Kidney glomerular epithelial cell (primary cell): Measurements from ENCODE around the gene NOS1.
"Not testable (repeated sequence)": the region's sequence is repeated elsewhere in the genome, so short reads cannot be mapped to it uniquely, and the experiment has no call there.

Experiments
- DNase-seq: peaks from one replicate; lab custom pipeline; 2025; lab: John Stamatoyannopoulos, UW

NOS1 gene

DNA sequence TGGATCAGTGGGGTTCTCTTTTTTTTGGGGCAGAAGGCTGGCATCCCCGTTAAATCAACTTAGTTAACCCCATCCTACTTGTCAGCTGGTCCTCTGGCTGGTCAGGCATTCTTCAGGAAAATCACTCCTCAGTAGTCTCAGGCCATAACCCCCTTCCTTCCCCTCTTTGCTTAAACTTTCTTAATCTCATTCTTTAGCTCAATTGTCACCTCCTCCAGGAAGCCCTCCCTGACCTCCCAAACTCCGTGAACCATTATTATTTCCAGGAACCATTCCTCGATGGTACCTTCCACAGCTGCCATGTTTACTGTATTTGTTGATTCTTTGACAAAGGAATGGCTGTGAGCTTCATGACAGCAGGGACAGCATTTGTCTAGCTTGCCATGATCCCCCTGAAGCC, 98.7 kb downstream of the NOS1 start:
- no peak for DNase-seq

GRCh38 chr12:117261247-117261646, 100.2 kb downstream of the NOS1 start:
- DNase-seq, result peak; percentile 51

- no peak for DNase-seq
Observed at GRCh38 chr12:117255386-117255785, 106.0 kb downstream of the NOS1 start.

DNA sequence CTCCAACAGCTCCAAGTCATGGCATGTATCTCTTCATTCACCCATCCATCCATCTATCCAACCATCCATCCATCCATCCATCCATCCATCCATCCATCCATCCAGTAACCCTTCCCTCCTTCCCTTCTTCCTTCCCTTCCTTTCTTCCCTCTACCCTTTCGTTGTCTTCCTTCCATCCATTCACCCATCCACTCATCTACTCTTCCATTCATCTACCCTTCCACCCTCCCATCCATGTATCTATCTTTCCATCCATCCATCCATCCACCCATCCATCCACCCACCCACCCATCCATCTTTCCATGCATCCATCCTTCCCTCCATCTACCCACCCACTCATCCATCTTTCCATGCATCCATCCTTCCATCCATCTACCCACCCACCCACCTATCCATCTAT, 117.9 kb downstream of the NOS1 start:
- no peak for DNase-seq

GRCh38 chr12:117241697-117242096, 119.7 kb downstream of the NOS1 start:
- no peak for DNase-seq

DNA sequence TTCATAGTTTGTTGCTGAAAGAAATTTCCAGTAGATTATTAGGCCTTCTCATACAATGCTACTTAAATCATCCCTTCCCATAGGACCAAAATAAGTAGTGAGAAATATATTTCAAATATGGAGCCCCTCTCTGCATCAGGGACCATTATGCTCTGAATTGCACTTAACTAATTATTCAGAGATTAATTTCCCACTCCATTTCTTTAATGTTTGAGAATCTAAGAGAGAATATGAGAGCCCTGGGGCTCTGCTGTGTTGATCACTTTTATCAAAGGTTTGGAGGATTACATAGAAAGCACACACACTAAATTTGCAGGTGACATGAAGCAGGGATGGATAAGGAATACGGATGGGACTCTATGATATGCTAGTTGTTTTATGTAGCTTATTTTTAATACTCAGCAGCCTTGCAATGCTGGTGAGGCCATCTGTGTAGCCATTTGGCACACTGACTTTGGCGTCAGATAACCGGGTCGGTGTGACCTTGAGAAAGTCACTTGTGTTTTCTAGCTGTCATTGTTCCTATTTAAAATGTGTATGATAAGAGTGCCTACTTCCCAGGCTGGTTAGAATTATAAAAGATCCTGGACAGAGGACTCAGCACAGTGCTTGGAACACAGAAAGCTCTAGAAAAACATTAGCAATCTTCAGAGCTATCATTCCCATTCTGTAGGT, 121.2 kb downstream of the NOS1 start:
- no peak for DNase-seq

DNA sequence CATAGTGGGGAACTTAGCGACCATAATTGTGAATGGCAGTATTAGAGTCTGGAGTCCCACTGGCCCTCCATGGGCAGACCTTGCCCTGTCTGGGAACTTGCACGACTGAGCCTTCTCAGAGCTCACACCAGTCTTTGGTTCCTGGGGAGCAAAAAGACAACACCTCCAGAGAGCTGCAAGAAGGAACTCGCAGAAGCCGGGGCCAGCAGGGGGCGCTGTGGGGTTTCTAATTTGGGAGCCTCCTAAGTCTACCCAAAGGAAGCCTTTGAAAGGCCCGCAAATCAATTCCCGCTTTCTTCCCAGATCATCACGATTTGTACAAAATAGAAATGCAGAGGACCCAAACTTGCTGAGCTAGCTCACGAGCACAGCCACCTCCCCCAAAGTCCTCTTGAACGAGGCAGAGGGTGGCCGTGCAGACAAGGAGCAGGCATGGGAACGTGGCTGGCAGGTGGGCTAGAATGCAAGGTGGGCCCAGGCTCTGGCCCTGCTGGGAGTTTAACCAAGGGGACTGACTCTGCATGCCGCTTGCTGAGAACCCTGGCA, 124.9 kb downstream of the NOS1 start:
- DNase-seq, result peak; percentile 28

DNA sequence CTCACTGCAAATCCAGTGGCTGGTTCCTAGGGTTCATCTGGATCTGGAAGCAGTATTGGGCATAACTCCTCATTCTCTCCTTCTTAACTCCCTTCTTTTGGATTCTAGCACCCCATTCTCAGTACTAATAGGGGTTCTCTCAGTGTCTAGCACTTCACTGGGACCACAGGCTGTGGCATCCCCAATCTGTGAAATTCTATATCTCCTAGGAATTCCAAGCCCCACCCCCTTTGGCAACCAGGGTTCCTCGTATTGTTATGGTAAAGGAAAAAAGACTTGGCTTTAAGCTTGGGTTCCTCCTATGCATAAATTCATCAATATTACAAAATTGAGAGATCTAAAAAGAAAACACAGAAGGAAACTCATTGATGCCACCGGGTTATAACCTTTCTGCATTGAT, 126.2 kb downstream of the NOS1 start:
- DNase-seq, result no peak

DNA sequence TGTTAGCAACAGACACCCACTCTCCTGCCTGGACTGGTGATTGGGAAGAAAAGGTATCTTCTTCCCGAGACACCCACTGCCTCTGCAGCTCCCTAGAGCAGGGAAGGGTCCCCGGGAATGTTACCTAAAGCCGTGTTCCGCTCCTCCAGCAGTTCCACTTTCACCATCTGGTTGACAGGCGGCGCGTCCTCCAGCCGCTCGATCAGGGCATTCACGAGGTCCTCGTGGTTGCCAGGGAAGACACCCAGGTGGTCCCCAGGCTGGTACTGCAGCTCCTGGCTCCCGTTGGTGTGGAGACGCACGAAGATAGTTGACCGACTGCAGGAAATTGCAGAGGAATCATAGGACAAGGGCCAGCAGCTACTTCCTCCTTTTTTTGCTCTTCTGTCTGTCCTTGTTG, 127.0 kb downstream of the NOS1 start:
- no peak for DNase-seq

GRCh38 chr12:117231750-117232149, 129.7 kb downstream of the NOS1 start:
- no peak for DNase-seq

DNA sequence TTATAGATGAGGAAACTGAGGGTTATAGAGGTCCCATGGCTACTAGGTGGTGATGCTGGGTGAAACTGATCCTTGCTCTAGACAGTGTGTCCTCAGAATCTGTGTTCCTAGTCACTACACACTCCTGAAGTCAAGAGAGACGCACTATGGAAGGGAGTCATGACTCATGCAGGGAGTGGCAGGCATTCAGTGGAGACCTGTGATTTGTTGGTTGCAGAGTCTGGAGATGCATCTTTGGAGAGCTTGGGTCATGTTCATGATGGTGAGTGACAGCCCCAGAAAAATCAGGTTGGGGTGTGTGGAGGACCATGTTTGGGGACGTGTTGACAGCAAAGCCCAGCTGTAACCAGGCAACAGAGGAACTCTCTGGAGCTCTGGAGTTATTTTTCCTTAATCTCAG, 133.2 kb downstream of the NOS1 start:
- no peak for DNase-seq

GRCh38 chr12:117227000-117227653, 134.3 kb downstream of the NOS1 start:
- no peak for DNase-seq

DNA sequence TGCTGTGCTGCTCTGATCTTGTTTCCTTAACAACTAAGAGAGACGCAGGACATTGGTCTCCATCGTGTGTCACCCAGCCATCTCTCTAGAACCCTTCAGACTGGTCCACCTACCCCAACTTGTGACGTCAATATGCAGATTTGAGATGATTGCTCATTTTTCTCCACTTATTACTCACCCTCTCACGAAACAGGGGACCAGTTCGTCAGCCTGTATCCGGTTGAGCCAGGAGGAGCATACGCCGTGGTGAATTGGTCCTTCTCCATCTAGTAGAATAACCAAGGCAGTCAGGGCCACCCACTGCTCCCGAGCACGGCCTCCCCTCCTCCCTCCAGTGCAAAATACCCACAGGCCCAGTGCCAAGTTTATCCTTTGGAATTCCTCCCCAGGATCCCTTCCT, 134.9 kb downstream of the NOS1 start:
- DNase-seq, result no peak

DNA sequence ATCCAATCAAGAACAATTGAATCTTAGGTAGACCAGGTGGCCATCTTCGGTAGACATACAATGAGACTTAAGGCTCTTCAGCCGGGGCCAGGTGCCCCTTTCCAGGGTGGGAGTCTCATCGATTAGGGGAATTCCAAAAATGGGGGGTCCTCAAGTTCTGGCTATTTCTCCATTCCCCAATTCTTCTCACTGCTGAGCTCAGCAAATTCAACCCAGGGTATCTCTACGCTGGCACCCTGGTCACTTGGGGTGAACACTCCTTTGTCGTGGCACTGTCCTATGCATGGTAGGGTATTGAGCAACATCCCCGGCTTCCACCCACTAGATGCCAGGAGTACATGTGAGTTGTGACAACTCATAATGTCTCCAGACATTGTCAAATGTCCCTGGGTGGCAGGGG, 136.2 kb downstream of the NOS1 start:
- no peak for DNase-seq

- not testable (repeated sequence) for DNase-seq
Observed at GRCh38 chr12:117220947-117221346, 140.5 kb downstream of the NOS1 start.

DNA sequence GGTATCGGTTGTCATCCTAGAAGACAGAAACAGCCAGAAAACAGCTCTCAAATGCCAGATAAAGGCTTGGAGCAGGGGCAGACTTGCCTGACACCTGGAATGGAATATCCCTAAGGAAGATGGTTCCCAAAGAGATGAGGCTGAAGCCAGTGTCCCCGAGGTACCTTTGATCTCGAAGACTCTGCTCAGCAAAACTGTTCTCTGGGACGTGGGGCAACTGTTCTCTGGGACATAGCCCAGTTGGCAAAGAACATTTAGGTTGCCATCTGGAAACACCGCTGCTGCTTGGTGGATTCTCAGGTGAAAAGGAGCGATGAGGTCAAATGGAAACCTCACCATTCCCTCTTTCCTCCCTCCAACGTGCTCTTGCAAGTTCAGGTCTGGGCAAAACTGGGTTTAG, 143.3 kb downstream of the NOS1 start:
- DNase-seq, result no peak

DNA sequence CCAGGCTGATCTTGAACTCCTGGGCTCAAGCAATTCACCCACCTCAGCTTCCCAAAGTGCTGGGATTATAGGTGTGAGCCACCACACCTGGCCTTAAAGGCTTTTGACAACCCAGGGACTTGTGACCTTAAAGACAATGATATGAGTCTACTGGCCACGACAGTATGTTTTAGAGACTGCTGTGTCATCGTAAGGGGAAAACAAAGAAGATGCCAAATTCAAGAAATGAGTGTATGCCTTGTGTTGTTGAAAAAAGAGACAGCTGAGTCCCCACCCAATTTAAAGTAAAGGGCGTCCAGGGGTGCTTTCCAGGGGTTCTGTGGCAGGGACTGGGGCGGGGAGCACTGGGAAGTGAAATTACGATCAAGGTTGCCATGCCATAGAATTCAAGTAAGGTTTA, 144.7 kb downstream of the NOS1 start:
- no peak for DNase-seq

DNA sequence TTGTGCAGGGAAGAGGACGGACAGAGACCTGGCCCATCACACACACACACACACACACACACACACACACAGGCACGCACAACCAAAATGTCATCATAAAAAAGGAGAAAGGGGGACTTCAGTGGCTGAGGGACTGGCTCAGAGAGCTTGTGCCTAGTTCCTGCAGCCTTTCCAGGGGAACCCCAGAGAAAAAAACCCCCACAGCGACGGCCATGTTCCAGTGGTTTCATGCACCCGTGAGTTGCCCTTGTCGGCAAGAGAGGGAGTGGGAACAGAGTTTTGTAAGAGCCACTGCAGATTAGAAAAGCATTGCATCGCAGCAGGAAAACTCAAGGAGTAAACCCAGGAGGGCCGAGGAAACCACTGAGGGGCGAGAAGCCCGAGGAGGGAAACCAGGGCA, 146.6 kb downstream of the NOS1 start:
- no peak for DNase-seq

- DNase-seq, result no peak
Observed at GRCh38 chr12:117213295-117213808, 148.1 kb downstream of the NOS1 start.

DNA sequence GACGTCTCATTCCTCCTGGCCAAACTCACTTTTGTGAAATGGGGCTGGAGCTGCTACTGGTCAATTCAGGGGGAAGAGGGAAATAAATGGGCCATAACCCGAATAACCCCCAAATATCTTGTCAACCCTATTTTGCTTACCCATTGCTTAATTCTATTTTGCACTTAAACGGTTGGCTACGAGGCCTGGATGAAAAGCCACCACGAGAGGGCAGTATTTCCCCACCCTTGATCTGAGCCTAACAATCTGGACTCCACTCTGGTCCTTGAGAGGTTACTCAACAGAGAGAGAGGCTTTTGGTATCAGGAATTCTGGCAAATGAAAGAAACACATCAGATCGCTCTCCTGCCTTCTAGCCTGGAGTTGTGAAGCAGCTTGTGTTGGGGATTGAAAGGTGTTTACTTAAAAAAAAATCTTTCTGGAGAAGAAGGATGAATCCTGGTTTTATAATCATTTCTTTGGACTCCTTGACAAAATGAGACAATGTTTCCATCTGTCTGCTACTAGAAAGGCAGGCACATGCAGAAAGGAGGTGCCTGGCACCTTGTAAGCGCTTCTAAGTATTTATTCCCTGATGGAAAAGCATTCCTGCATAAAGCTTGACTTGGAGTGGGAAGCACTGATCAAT, 148.7 kb downstream of the NOS1 start:
- DNase-seq, result peak; percentile 61

DNA sequence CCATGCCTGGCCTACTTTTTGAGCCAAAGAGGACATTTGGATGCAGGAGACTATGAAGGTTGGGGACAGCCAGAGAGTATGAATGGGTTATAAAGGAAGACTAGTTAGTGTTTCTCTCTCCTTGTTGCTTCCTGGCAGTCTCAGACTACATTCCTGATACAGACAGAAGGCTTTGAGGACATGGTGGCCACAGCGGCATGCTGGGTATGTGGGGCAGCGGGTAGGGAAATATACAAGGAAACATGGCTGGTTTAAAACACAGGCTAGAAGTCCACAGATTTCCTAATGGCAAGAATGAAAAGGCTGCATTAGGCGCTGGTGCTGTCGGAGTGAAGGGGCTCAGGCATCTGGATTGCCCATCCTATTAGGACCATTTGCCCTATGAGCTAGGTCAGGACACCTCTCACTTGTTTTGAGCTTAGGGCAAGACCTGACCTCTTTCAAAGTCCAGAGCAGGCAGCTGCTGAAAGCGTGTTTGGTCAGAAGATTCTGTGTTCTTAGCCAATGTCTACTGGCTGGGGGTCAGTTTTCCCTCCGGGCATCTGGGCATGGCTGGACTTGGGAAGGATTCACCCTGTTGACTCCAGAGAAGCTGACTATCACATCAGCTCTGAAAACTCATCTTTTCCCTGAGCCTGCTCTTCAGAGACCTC, 151.0 kb downstream of the NOS1 start:
- DNase-seq, result no peak

DNA sequence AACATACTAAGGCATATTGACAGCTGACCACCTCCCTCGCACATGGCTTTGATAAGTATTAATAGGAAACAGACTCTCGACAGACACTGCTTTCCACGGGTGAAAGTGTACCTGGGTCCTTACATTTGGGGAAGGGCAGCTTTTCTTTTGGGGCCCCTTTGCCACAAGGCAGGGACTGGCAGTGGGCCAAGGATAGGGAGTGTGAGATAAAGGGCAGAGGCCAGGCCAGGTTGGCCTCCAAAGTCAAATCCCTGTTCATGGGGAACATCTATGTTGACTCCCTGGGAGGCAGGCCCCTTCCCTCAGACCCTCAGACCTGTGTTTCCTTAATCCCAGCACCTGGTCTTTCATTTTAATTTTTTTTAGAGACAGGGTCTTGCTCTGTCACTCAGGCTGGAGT, 151.8 kb downstream of the NOS1 start:
- DNase-seq, result no peak
